GM10248 (cell line): ENCODE results near the gene COL23A1.

ENCODE experiments used
- CTCF ChIA-PET: fragments of 300-600 bp; sonication (Branson Sonifier 250); formaldehyde crosslinking; extraction: SDS; loops from one replicate; lab custom pipeline; 2021; ENCODE audit warnings: antibody characterized with exemption; lab: Yijun Ruan, JAX
- POLR2A ChIA-PET: fragments of 350-650 bp; sonication (Branson Sonifier 250); formaldehyde crosslinking; extraction: SDS; loops from one replicate; lab custom pipeline; 2020; ENCODE audit warnings: antibody characterized with exemption; lab: Yijun Ruan, JAX
- DNase-seq: peaks from one replicate; pipeline ENCODE4 v3.0.0; 2012; ENCODE audit errors: extremely low spot score
- CTCF ChIP-seq: IDR thresholded peaks from 2 replicates; pipeline ENCODE4 v1.5.1; 2012; ENCODE audit warnings: mild to moderate bottlenecking, low read depth; ENCODE audit errors: extremely low read depth, missing control alignments, control extremely low read depth

Gene COL23A1

DNA sequence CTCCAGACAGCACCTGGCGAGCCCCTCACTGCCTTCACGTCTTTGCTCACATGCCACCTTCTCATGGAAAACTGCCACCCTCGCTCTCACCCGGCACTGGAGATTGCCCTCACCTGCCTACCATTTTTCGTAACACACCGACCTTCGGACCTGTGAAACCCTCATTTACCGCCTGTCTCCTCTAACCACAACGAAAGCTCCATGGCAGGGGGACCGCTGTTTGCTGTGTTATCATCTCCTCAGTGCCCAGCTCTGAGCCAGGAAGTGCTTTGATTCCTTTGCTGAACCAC is 248.4 kb downstream of the COL23A1 start:
- ChIA-PET CTCF (no interaction called here), POLR2A (no interaction called here)
- no peak for DNase-seq
- no peak for TF ChIP-seq CTCF

DNA sequence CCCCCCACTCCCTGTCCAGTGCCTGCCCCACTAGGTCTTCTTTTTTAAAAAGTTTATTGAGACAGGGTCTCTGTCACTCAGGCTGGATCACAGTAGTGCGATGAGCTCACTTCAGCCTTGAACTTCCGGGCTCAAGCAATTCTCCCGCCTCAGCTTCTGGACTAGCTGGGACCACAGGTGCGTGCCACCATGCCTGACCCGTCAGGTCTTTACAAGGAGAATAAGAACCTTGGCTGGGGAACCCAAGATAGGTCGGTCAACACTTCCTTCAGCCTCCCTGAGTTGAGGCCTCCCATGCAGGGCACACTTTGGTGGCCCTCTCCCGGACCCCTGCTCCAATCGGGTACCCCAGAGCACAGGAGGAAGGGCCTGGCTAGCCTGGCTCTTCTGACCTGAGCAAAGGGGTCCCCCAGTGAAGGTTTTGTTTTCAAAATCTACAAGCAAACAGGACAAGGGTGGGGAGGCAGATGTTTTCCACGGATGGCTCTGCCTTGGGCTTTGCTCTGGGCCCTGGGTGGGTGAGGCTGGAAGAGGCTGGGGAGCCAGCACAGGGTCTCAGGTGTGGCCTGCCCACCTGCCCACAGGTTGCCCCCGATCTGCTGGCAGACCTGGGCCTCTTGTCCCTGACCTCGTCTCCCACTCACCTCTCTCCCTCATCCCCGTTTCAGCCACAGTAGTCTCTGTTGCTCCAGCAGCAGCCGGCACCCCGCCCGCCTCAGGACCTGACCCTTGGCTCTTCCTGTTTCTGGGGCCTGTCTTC is 248.9 kb downstream of the COL23A1 start:
- no peak for TF ChIP-seq CTCF
- CTCF ChIA-PET = no interaction called here
- DNase-seq = no peak
- POLR2A ChIA-PET = no interaction called here

- TF ChIP-seq CTCF = no peak
- ChIA-PET CTCF (interaction anchor here (0.8 kb wide), 1 partner anchor 11 kb away, joined by 5 read pairs; no protein-coding TSS in a partner anchor), POLR2A (no interaction called here)
- no peak for DNase-seq
These were observed 249.6 kb downstream of the COL23A1 start for GRCh38 chr5:178340637-178341036.

DNA sequence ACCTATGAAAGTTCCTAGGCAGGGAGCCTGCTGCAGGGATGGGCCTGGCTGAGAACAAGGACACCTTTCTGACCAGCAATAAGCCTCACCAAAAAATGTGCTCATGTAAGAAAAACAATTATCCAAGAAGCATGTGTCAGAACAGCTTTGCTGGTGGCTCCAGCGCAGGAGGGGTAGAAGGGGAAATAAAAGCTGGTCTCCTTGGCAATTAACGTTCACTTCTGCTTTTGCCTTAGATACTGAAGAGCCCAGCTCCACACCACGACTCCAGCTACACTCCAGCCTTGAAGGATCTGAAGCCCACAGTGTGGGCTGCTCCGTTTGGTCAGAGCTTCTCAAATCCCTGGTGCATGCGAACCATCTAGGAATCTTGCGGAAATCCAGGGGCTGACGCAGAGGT is 250.0 kb downstream of the COL23A1 start:
- ChIA-PET POLR2A (no interaction called here), CTCF (interaction anchor here (0.8 kb wide), 1 partner anchor 11 kb away, joined by 5 read pairs; no protein-coding TSS in a partner anchor)
- no peak for DNase-seq
- TF ChIP-seq CTCF = no peak

DNA sequence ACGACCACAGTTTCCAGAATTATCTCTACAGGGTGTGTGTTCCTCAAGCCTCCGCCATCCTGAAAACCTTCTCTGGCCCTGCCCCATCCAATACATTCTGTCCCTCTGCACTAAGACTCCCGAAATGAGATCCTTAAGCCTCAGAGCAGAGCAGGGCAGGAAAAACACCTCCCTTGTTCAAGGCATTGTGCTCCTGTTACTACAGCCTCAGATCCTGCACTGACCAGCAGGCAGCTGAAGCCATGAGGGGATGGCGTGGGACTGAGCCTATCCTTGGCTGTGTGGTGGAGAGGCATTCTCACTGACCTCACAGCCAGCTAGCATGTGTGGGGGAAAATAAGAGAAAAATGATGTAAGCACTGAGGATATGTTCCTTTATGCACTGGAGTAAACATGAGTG is 250.9 kb downstream of the COL23A1 start:
- DNase-seq = no peak
- ChIA-PET POLR2A (no interaction called here), CTCF (interaction anchor here (1.5 kb wide), 1 partner anchor 16 kb away, joined by 4 read pairs; no protein-coding TSS in a partner anchor)
- no peak for TF ChIP-seq CTCF

DNA sequence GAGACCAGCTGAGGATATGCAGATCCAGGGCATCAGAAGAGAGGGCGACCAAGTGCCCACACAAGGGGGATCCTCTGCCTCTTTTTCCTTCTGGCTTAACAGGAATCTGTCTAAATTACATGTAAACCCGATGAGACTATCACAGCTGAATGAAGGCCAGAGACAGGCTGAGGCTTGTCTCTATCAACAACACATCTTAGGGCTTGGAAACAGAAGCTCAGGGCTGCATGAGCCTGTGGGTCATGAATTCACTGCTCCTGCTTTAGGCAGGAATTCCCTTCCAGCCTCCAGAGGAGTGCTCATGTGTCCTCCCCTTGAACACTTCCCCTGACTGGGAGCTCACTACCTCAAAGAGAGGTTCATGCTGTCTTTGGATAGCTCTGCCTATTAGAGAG is 251.4 kb downstream of the COL23A1 start:
- CTCF ChIA-PET = interaction anchor here (1.0 to 1.5 kb wide), 2 partner anchors 14 to 16 kb away, joined by 3 to 4 read pairs; no protein-coding TSS in a partner anchor
- no peak for DNase-seq
- TF ChIP-seq CTCF = no peak
- POLR2A ChIA-PET = no interaction called here
